GM12891 (cell line): ENCODE results near the gene DHX35. TPM values are rescaled to one million over a fixed set of nuclear protein-coding genes. Genes with fewer than 3 reads are reported as not detected.

ENCODE experiments used
- DNase-seq: peaks from one replicate; pipeline ENCODE4 v3.0.0; 2011; ENCODE audit warnings: low spot score; ENCODE audit not compliant: insufficient read length
- FAIRE-seq: peaks from 2 replicates; lab custom pipeline; 2011; peaks lifted over from hg19 to GRCh38; lab: Jason Lieb, UNC
- PAX5 ChIP-seq: IDR thresholded peaks from 2 replicates; pipeline ENCODE4 v1.6.1; 2011; ENCODE audit warnings: low read length, moderate library complexity, mild to moderate bottlenecking; ENCODE audit not compliant: insufficient read depth, severe bottlenecking
- POLR2A ChIP-seq: IDR thresholded peaks from 2 replicates; pipeline ENCODE4 v1.6.1; 2011; ENCODE audit warnings: low read depth, low read length, control low read depth
- POLR2AphosphoS5 ChIP-seq: IDR thresholded peaks from 2 replicates; pipeline ENCODE4 v1.6.1; 2011; ENCODE audit warnings: low read depth, low read length, control low read depth
- POU2F2 ChIP-seq: IDR thresholded peaks from 2 replicates; pipeline ENCODE4 v1.6.1; 2011; ENCODE audit warnings: low read depth, mild to moderate bottlenecking, control low read depth, low read length, moderate library complexity
- SPI1 ChIP-seq: IDR thresholded peaks from 2 replicates; pipeline ENCODE4 v1.6.1; 2011; ENCODE audit warnings: low read depth, low read length, control low read depth
- TAF1 ChIP-seq: IDR thresholded peaks from 2 replicates; pipeline ENCODE4 v1.6.1; 2011; ENCODE audit warnings: low read depth, low read length, control low read depth
- polyA plus RNA-seq: library from polyadenylated mRNA; unstranded; fragments of >200 nt; gene quantifications from one replicate; pipeline ENCODE4 v1.2.1, GENCODE V29; 2012; ENCODE audit warnings: low read depth, missing spikeins, inconsistent platforms; ENCODE audit not compliant: missing spikeins

Gene DHX35
- 9.4 TPM for polyA plus RNA-seq

DNA sequence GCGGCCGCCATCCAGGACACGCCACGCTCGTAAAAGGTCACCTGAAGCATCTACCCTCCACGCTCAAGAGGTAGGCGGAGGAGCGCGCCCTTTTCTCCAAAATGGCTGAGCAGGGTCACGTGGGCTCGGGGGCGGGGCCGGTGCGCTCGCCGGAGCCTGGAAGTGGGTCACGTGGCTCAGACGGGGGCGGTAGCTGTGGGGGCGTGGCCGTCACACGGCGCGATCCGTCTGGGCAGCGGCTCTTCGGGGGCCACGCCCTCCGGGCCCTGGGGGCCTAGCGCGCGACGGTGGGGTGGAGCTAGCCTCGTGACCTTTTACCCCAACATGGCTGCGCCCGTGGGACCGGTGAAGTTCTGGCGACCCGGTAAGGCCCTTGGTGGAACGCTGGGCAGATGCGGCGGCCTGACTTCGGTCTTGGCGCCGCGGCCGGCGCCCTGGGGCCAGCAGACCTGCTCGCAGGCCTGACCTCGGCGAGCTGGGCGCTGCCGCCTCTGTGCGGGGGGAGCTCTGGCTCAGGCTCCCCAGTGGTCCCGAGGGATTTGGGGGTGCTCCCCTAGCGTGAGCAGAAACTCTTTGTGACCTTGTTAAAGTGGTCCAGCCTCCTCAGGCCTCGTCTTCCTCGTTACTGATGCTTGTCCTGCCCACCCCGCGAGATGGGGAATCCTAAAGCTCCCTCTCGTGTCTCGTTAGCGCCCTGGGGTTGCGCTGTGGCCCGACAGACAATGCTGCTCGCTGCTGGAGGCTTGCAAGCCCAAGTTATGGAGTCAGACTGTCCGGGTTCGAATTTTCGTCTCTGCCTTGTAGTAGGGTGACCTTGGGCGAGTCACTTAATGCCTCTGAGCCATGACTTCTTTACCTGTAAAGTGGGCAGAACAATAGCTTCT is at the start of gene DHX35:
DHX35 (plus strand) TSS at position 301 of the 884 bp plus-strand sequence; CDS start at position 325, 24 bp downstream.
- TF ChIP-seq POU2F2 (no peak; the same call in 1 of the 2 replicates), PAX5 (no peak), TAF1 (peak; percentile 74; the same call in 1 of the 2 replicates), SPI1 (no peak), POLR2AphosphoS5 (peak; percentile 70; the same call in 1 of the 2 replicates), POLR2A (peak; percentile 76)
- peak; percentile 98 for FAIRE-seq
- DNase-seq, result peak; percentile 97

GRCh38 chr20:38915355-38915754 is 46.8 kb upstream of the DHX35 start:
- TF ChIP-seq POLR2A (no peak), SPI1 (no peak), TAF1 (no peak)
- FAIRE-seq (no peak), DNase-seq (no peak)

DNA sequence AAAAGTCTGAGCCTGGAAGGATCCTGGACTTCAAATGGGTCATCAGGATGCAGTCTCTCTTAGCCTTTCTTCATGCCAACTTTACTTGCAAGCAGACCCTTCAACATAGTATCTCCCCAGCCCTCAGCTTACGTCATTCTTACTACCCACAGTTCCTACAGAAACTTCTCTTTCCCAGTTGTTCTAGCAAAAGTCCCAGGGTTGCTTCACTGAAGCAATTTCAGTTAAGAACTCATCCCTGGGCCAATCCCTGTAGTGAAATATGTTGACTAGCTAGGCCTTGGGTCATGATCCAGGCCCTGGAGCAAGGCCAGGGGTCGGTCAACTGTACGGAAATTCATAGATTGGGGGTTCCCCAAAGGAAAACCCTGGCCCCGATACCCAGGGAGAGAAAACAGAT is 44.5 kb upstream of the DHX35 start:
- FAIRE-seq (no peak), DNase-seq (no peak)
- TF ChIP-seq PAX5 (no peak), POLR2AphosphoS5 (no peak), TAF1 (no peak), SPI1 (no peak), POU2F2 (no peak), POLR2A (no peak)

- TF ChIP-seq POU2F2 (no peak), PAX5 (no peak), TAF1 (no peak)
- DNase-seq (no peak), FAIRE-seq (no peak)
Observed at GRCh38 chr20:38918172-38918571, 44.0 kb upstream of the DHX35 start.

GRCh38 chr20:38919683-38920082 is 42.5 kb upstream of the DHX35 start:
- TF ChIP-seq POLR2AphosphoS5 (no peak), PAX5 (no peak), TAF1 (no peak), POU2F2 (no peak), POLR2A (no peak), SPI1 (no peak)
- DNase-seq (no peak), FAIRE-seq (no peak)

GRCh38 chr20:38920411-38920810 is 41.7 kb upstream of the DHX35 start:
- DNase-seq (no peak), FAIRE-seq (no peak)
- no peak for TF ChIP-seq SPI1
- no peak for TF ChIP-seq PAX5
- TF ChIP-seq POLR2A, result no peak
- TF ChIP-seq TAF1, result no peak
- no peak for TF ChIP-seq POU2F2
- TF ChIP-seq POLR2AphosphoS5, result no peak

GRCh38 chr20:38920851-38921250 is 41.3 kb upstream of the DHX35 start:
- FAIRE-seq, result no peak
- no peak for TF ChIP-seq PAX5
- TF ChIP-seq SPI1, result no peak
- no peak for TF ChIP-seq POLR2A
- TF ChIP-seq POLR2AphosphoS5, result no peak
- no peak for TF ChIP-seq TAF1
- TF ChIP-seq POU2F2, result no peak
- DNase-seq, result no peak

- TF ChIP-seq POU2F2 (no peak), TAF1 (no peak), SPI1 (no peak), PAX5 (no peak), POLR2A (no peak), POLR2AphosphoS5 (no peak)
- DNase-seq (no peak), FAIRE-seq (no peak)
Observed at GRCh38 chr20:38924718-38925117, 37.4 kb upstream of the DHX35 start.

GRCh38 chr20:38926142-38926933 is 35.8 kb upstream of the DHX35 start, which contains the start of gene FAM83D:
Gene FAM83D (plus strand): TSS chr20:38926417. CDS start chr20:38926443, 26 bp downstream.
- FAIRE-seq, result peak; percentile 95
- TF ChIP-seq TAF1 (0 out of 2 replicates have a peak, but pooled peaks have one; percentile 40), POU2F2 (peak; percentile 63), POLR2AphosphoS5 (peak; percentile 90), PAX5 (no peak), POLR2A (peak; percentile 92)

More at GRCh38 chr20:38926142-38926933, 35.8 kb upstream of the DHX35 start, which contains the start of gene FAM83D:
- DNase-seq, result peak; percentile 99
